ENCODE measurements around the gene BOK.
"Not testable (repeated sequence)": the region's sequence is repeated elsewhere in the genome, so short reads cannot be mapped to it uniquely, and the experiment has no call there.

Gene BOK

GRCh38 chr2:241584436-241584835 is 25.9 kb downstream of the BOK start:
- H3K4me3 ChIP-seq (replicated peaks; ENCODE audit: low read depth, low read length), result no peak overlapping the region
- no peak for TF ChIP-seq CTCF (IDR thresholded peaks at IDR 0.05; ENCODE audit: low read length, missing control alignments)
- DNase-seq (ENCODE audit: low read depth), result peak; percentile 37

GRCh38 chr2:241586564-241587264 is 28.2 kb downstream of the BOK start:
- no peak for DNase-seq (ENCODE audit: low read depth)
- no peak for TF ChIP-seq CTCF (IDR thresholded peaks at IDR 0.05; ENCODE audit: low read length, missing control alignments)
- no peak overlapping the region for H3K4me3 ChIP-seq (replicated peaks; ENCODE audit: low read depth, low read length)

GRCh38 chr2:241589863-241590262 is 31.3 kb downstream of the BOK start:
- H3K4me3 ChIP-seq (replicated peaks; ENCODE audit: low read depth, low read length); DNase-seq (ENCODE audit: low read depth): not testable (repeated sequence)

- DNase-seq (ENCODE audit: low read depth), result not testable (repeated sequence)
Measured at GRCh38 chr2:241590496-241591455, 32.2 kb downstream of the BOK start.

GRCh38 chr2:241592126-241592845 is 33.7 kb downstream of the BOK start:
- DNase-seq (ENCODE audit: low read depth), result no peak
- no peak for TF ChIP-seq CTCF (IDR thresholded peaks at IDR 0.05; ENCODE audit: low read length, missing control alignments)
- no peak overlapping the region for H3K4me3 ChIP-seq (replicated peaks; ENCODE audit: low read depth, low read length)

More at GRCh38 chr2:241590496-241591455, 32.2 kb downstream of the BOK start:
- not testable (repeated sequence) for H3K4me3 ChIP-seq (replicated peaks; ENCODE audit: low read depth, low read length)

- H3K4me3 ChIP-seq (replicated peaks; ENCODE audit: low read depth, low read length), result no peak overlapping the region
- no peak for DNase-seq (ENCODE audit: low read depth)
- no peak for TF ChIP-seq CTCF (IDR thresholded peaks at IDR 0.05; ENCODE audit: low read length, missing control alignments)
Measured at GRCh38 chr2:241593271-241593670, 34.7 kb downstream of the BOK start.

GRCh38 chr2:241595600-241596140 is 37.1 kb downstream of the BOK start:
- H3K4me3 ChIP-seq (replicated peaks; ENCODE audit: low read depth, low read length), result no peak overlapping the region
- DNase-seq (ENCODE audit: low read depth), result no peak
- peak; percentile 29 for TF ChIP-seq CTCF (IDR thresholded peaks at IDR 0.05; ENCODE audit: low read length, missing control alignments)
